Left colon (tissue), 2 donors: Measurements from ENCODE around the gene SYTL2. TPM values are rescaled to one million over a fixed set of nuclear protein-coding genes. Genes with fewer than 3 reads are reported as not detected.

ENCODE experiments used
- ATAC-seq: fragments of 200-7000 bp; cut with Tn5 transposase; one replicate; pipeline ENCODE4 v1.9.1; 2020; ENCODE audit warnings: mild to moderate bottlenecking, moderate library complexity
- DNase-seq, 2 donors: peaks; one replicate each; pipeline ENCODE4 v3.0.0-alpha.2; 2020
- intact Hi-C, 2 donors: fragments of 100-400 bp; cut with DNase I in 1 of 2; cut with micrococcal nuclease in 1 of 2; formaldehyde crosslinking; loops; one replicate each; pipeline versions ENCODE4 v1.11.2 to v1.14.0; 2022; cut with DNase I, micrococcal nuclease
- total RNA-seq, 2 donors: library from RNA; stranded (reverse); fragmentation: NEBNext Ultra II Directional; extraction: Animal tissue kit (Norgen Biotek cat#: 25700); gene quantifications; one replicate each; pipeline ENCODE4 v1.2.1, GENCODE V29; 2021
- donor health status: DM: no; HTN: no; CAD: no.
- donor health status: DM: yes; HTN: yes; CAD: no.

Gene SYTL2
- total RNA-seq, 2 donors from 2014 or later, result 300 to 306 TPM

GRCh38 chr11:85835263-85835662 is 24.3 kb upstream of the SYTL2 start:
- intact Hi-C loops, result no loop called here
- ATAC-seq, result no peak
- DNase-seq, result no peak

GRCh38 chr11:85831050-85831449 is 20.1 kb upstream of the SYTL2 start:
- peak; percentile 68 for ATAC-seq
- no peak for DNase-seq
- intact Hi-C loops, result no loop called here

GRCh38 chr11:85829172-85829571 is 18.2 kb upstream of the SYTL2 start:
- DNase-seq, result no peak
- no peak for ATAC-seq
- intact Hi-C loops, result no loop called here

GRCh38 chr11:85828640-85828978 is 17.7 kb upstream of the SYTL2 start:
- intact Hi-C loops, result no loop called here
- ATAC-seq (no peak), DNase-seq (no peak)

- DNase-seq, result no peak
- intact Hi-C loops, result no loop called here
- peak; percentile 49 for ATAC-seq
Measured at GRCh38 chr11:85827748-85828639, 17.1 kb upstream of the SYTL2 start.

- intact Hi-C loops, result no loop called here
- DNase-seq, result peak; percentile 36 to 53
- peak; percentile 42 for ATAC-seq
Measured at GRCh38 chr11:85826116-85826855, 15.3 kb upstream of the SYTL2 start.

- intact Hi-C loops, result no loop called here
- DNase-seq (no peak), ATAC-seq (no peak)
Measured at GRCh38 chr11:85825616-85826015, 14.7 kb upstream of the SYTL2 start.

- DNase-seq (no peak), ATAC-seq (no peak)
- intact Hi-C loops, result no loop called here
Measured at GRCh38 chr11:85823816-85824215, 12.9 kb upstream of the SYTL2 start.

GRCh38 chr11:85822814-85823213 is 11.9 kb upstream of the SYTL2 start:
- intact Hi-C loops, result no loop called here
- no peak for ATAC-seq
- DNase-seq, result no peak

- ATAC-seq (peak; percentile 97), DNase-seq (peak; percentile 44 to 62)
- intact Hi-C loops, result no loop called here
Measured at GRCh38 chr11:85821636-85822035, 10.7 kb upstream of the SYTL2 start.

GRCh38 chr11:85819441-85819840 is 8.5 kb upstream of the SYTL2 start:
- DNase-seq (no peak), ATAC-seq (no peak)
- intact Hi-C loops, result no loop called here

- ATAC-seq (no peak), DNase-seq (no peak)
- intact Hi-C loops, result no loop called here
Measured at GRCh38 chr11:85815186-85815931, 4.4 kb upstream of the SYTL2 start.

- intact Hi-C loops, result no loop called here
- ATAC-seq, result peak; percentile 67
- peak; percentile 59 to 80 for DNase-seq
Measured at GRCh38 chr11:85813721-85814120, 2.8 kb upstream of the SYTL2 start.

- peak in 1 of 2 donors; percentile 39 for DNase-seq
- intact Hi-C loops, result no loop called here
- no peak for ATAC-seq
Measured at GRCh38 chr11:85811624-85812023, 683 bp upstream of the SYTL2 start.

- ATAC-seq (peak; percentile 13), DNase-seq (peak in 1 of 2 donors; percentile 24)
- intact Hi-C loops, result no loop called here
Measured at GRCh38 chr11:85810521-85810870, 445 bp downstream of the SYTL2 start.

- ATAC-seq (peak; percentile 16), DNase-seq (peak; percentile 48 to 49)
- intact Hi-C loops, result no loop called here
Measured at GRCh38 chr11:85809863-85810262, 1.1 kb downstream of the SYTL2 start.

GRCh38 chr11:85809191-85809590 is 1.8 kb downstream of the SYTL2 start:
- DNase-seq (no peak), ATAC-seq (no peak)
- intact Hi-C loops, result no loop called here

GRCh38 chr11:85806876-85807275 is 4.1 kb downstream of the SYTL2 start:
- ATAC-seq, result no peak
- intact Hi-C loops, result no loop called here
- no peak for DNase-seq

GRCh38 chr11:85806016-85806415 is 4.9 kb downstream of the SYTL2 start:
- DNase-seq, result no peak
- no peak for ATAC-seq
- intact Hi-C loops, result no loop called here

GRCh38 chr11:85805387-85805786 is 5.6 kb downstream of the SYTL2 start:
- intact Hi-C loops, result no loop called here
- no peak for ATAC-seq
- DNase-seq, result no peak
